Endometrium (tissue), 2 donors: ENCODE measurements around the gene MAPK10.
"Not testable (repeated sequence)": the region's sequence is repeated elsewhere in the genome, so short reads cannot be mapped to it uniquely, and the experiment has no call there.

Source experiments
- FAIRE-seq: peaks from 2 replicates; lab custom pipeline; 2012; peaks lifted over from hg19 to GRCh38; lab: Jason Lieb, UNC
- donor health status: control.
- donor health status: control.

The MAPK10 gene

GRCh38 chr4:86184216-86184900 lies 175.5 kb downstream of the MAPK10 start:
- FAIRE-seq, result no peak

- no peak for FAIRE-seq
Measured at GRCh38 chr4:86181585-86181984, 178.3 kb downstream of the MAPK10 start.

- FAIRE-seq, result no peak
Measured at GRCh38 chr4:86178211-86178610, 181.6 kb downstream of the MAPK10 start.

GRCh38 chr4:86174506-86174905 lies 185.3 kb downstream of the MAPK10 start:
- no peak for FAIRE-seq

GRCh38 chr4:86168335-86168734 lies 191.5 kb downstream of the MAPK10 start:
- not testable (repeated sequence) for FAIRE-seq

- no peak for FAIRE-seq
Measured at GRCh38 chr4:86160426-86160825, 199.4 kb downstream of the MAPK10 start.

- no peak for FAIRE-seq
Measured at GRCh38 chr4:86159216-86159615, 200.6 kb downstream of the MAPK10 start.

- no peak for FAIRE-seq
Measured at GRCh38 chr4:86156531-86156930, 203.3 kb downstream of the MAPK10 start.

GRCh38 chr4:86155766-86156165 lies 204.1 kb downstream of the MAPK10 start:
- no peak for FAIRE-seq

GRCh38 chr4:86152454-86152853 lies 207.4 kb downstream of the MAPK10 start:
- FAIRE-seq, result no peak

- no peak for FAIRE-seq
Measured at GRCh38 chr4:86151196-86151595, 208.7 kb downstream of the MAPK10 start.

GRCh38 chr4:86141161-86141560 lies 218.7 kb downstream of the MAPK10 start:
- FAIRE-seq, result no peak

- no peak for FAIRE-seq
Measured at GRCh38 chr4:86132468-86132867, 227.4 kb downstream of the MAPK10 start.

GRCh38 chr4:86131456-86131855 lies 228.4 kb downstream of the MAPK10 start:
- FAIRE-seq, result no peak

- FAIRE-seq, result no peak
Measured at GRCh38 chr4:86130160-86130933, 229.5 kb downstream of the MAPK10 start.

GRCh38 chr4:86129546-86129945 lies 230.3 kb downstream of the MAPK10 start:
- no peak for FAIRE-seq

- FAIRE-seq, result no peak
Measured at GRCh38 chr4:86122404-86122803, 237.4 kb downstream of the MAPK10 start.

- no peak for FAIRE-seq
Measured at GRCh38 chr4:86118711-86119110, 241.1 kb downstream of the MAPK10 start.

GRCh38 chr4:86117705-86118302 lies 242.0 kb downstream of the MAPK10 start:
- FAIRE-seq, result no peak

- FAIRE-seq, result no peak
Measured at GRCh38 chr4:86114563-86114962, 245.3 kb downstream of the MAPK10 start.

- FAIRE-seq, result no peak
Measured at GRCh38 chr4:86108834-86109233, 251.0 kb downstream of the MAPK10 start.

GRCh38 chr4:86108137-86108536 lies 251.7 kb downstream of the MAPK10 start:
- FAIRE-seq, result no peak

- no peak for FAIRE-seq
Measured at GRCh38 chr4:86107112-86107511, 252.7 kb downstream of the MAPK10 start.
